Brain microvascular endothelial cell (primary cell): ENCODE data around the gene RXFP4.
A peak's percentile ranks its signal among the peaks of the same experiment; 100 is the strongest.

Experiments
- DNase-seq: peaks from one replicate; pipeline ENCODE4 v3.0.0-alpha.2; 2020
- H3K27ac ChIP-seq: fragments of 250-450 bp; sonication (Bioruptor Pico); 2 replicates; pipeline ENCODE4 v1.5.1; 2020; ENCODE audit warnings: mild to moderate bottlenecking, moderate library complexity
- H3K27me3 ChIP-seq: fragments of 250-450 bp; sonication (Bioruptor Pico); replicated peaks from 2 replicates; pipeline ENCODE4 v1.5.1; 2020; ENCODE audit warnings: mild to moderate bottlenecking
- H3K36me3 ChIP-seq: fragments of 250-450 bp; sonication (Bioruptor Pico); replicated peaks from 2 replicates; pipeline ENCODE4 v1.5.1; 2020; ENCODE audit warnings: mild to moderate bottlenecking
- H3K4me3 ChIP-seq: 2 replicates; pipeline ENCODE4 v1.5.1; 2011; ENCODE audit warnings: low read depth, mild to moderate bottlenecking, control low read depth, low read length, moderate library complexity
- CTCF ChIP-seq: IDR thresholded peaks from 2 replicates; pipeline ENCODE4 v1.5.1; 2011; ENCODE audit warnings: low read depth, mild to moderate bottlenecking, moderate library complexity, low read length, control low read depth, inconsistent platforms; ENCODE audit errors: missing control alignments
- in situ Hi-C: cut with HindIII; loops from 2 replicates; pipeline ENCODE4 v1.10.0; 2017; ENCODE audit warnings: low sequenced_read_pairs, low pct_ligation_motif_present

Gene RXFP4

GRCh38 chr1:155932487-155932886, 9.0 kb upstream of the RXFP4 start:
- Histone ChIP-seq H3K4me3 (peak overlapping the region; percentile 17), H3K36me3 (peaks cover 42% of the 10 kb centered on the region), H3K27ac (no peak overlapping the region), H3K27me3 (no peaks in the 10 kb centered on the region)
- in situ Hi-C loops = no loop called here
- no peak for DNase-seq
- TF ChIP-seq CTCF = no peak

GRCh38 chr1:155933591-155934096, 7.8 kb upstream of the RXFP4 start:
- H3K27me3 ChIP-seq = no peaks in the 10 kb centered on the region
- TF ChIP-seq CTCF = no peak
- in situ Hi-C loops = no loop called here
- peaks cover 33% of the 10 kb centered on the region for H3K36me3 ChIP-seq
- H3K27ac ChIP-seq = peak overlapping the region; percentile 87
- H3K4me3 ChIP-seq = peak overlapping the region; percentile 97
- no peak for DNase-seq

- peaks cover 26% of the 10 kb centered on the region for H3K36me3 ChIP-seq
- TF ChIP-seq CTCF = peak; percentile 35
- peak within 1 kb of the TSS; percentile 97 for H3K4me3 ChIP-seq
- in situ Hi-C loops = no loop called here
- H3K27ac ChIP-seq = peak within 1 kb of the TSS; percentile 87
- no peaks in the 10 kb centered on the region for H3K27me3 ChIP-seq
- DNase-seq = peak; percentile 97
These were observed 7.1 kb upstream of the RXFP4 start, which contains the start of gene KHDC4 for GRCh38 chr1:155934097-155934935. KHDC4 (minus strand) TSS chr1:155934413; CDS start chr1:155934373, 40 bp downstream.

GRCh38 chr1:155934936-155935590, 6.4 kb upstream of the RXFP4 start:
- H3K36me3 ChIP-seq = peaks cover 20% of the 10 kb centered on the region
- in situ Hi-C loops = no loop called here
- peak overlapping the region; percentile 97 for H3K4me3 ChIP-seq
- no peak for TF ChIP-seq CTCF
- H3K27me3 ChIP-seq = no peaks in the 10 kb centered on the region
- DNase-seq = no peak
- peak overlapping the region; percentile 87 for H3K27ac ChIP-seq

- in situ Hi-C loops = no loop called here
- peak; percentile 81 for TF ChIP-seq CTCF
- no peak overlapping the region for H3K4me3 ChIP-seq
- no peaks in the 10 kb centered on the region for H3K36me3 ChIP-seq
- H3K27ac ChIP-seq = no peak overlapping the region
- H3K27me3 ChIP-seq = no peaks in the 10 kb centered on the region
- peak; percentile 58 for DNase-seq
These were observed 3.2 kb upstream of the RXFP4 start for GRCh38 chr1:155938220-155938627.
